ENCODE data around the gene KYAT1.

KYAT1 gene

GRCh38 chr9:128916745-128917144, 35.0 kb upstream of the KYAT1 start:
- H3K27ac ChIP-seq: no peak overlapping the region
- peaks cover 53% of the 10 kb centered on the region for H3K36me3 ChIP-seq
- H3K9me3 ChIP-seq (ENCODE audit: severe bottlenecking): no peaks in the 10 kb centered on the region
- H3K27me3 ChIP-seq (ENCODE audit: insufficient read depth, low read depth, severe bottlenecking): no peaks in the 10 kb centered on the region
- no peak for TF ChIP-seq CTCF (IDR thresholded peaks at IDR 0.05; ENCODE audit: low read depth, low read length)
- DNase-seq: no peak
- H3K4me3 ChIP-seq (ENCODE audit: low read depth, low read length): no peak overlapping the region

- no peak for DNase-seq
- Histone ChIP-seq H3K9me3 (ENCODE audit: severe bottlenecking) (no peaks in the 10 kb centered on the region), H3K27me3 (ENCODE audit: insufficient read depth, low read depth, severe bottlenecking) (no peaks in the 10 kb centered on the region), H3K27ac (no peak overlapping the region), H3K4me3 (ENCODE audit: low read depth, low read length) (no peak overlapping the region), H3K36me3 (peaks cover 59% of the 10 kb centered on the region)
- TF ChIP-seq CTCF (IDR thresholded peaks at IDR 0.05; ENCODE audit: low read depth, low read length): no peak
Observed at GRCh38 chr9:128916204-128916603, 34.5 kb upstream of the KYAT1 start.

- Histone ChIP-seq H3K27me3 (ENCODE audit: insufficient read depth, low read depth, severe bottlenecking) (no peaks in the 10 kb centered on the region), H3K27ac (no peak overlapping the region), H3K4me3 (ENCODE audit: low read depth, low read length) (no peak overlapping the region), H3K36me3 (peaks cover 77% of the 10 kb centered on the region), H3K9me3 (ENCODE audit: severe bottlenecking) (no peaks in the 10 kb centered on the region)
- no peak for TF ChIP-seq CTCF (IDR thresholded peaks at IDR 0.05; ENCODE audit: low read depth, low read length)
- no peak for DNase-seq
Observed at GRCh38 chr9:128913995-128914772, 32.4 kb upstream of the KYAT1 start.

- Histone ChIP-seq H3K36me3 (peaks cover 84% of the 10 kb centered on the region), H3K27me3 (ENCODE audit: insufficient read depth, low read depth, severe bottlenecking) (no peaks in the 10 kb centered on the region), H3K27ac (no peak overlapping the region), H3K9me3 (ENCODE audit: severe bottlenecking) (no peaks in the 10 kb centered on the region), H3K4me3 (ENCODE audit: low read depth, low read length) (no peak overlapping the region)
- no peak for DNase-seq
- TF ChIP-seq CTCF (IDR thresholded peaks at IDR 0.05; ENCODE audit: low read depth, low read length): no peak
Observed at GRCh38 chr9:128913048-128913900, 31.5 kb upstream of the KYAT1 start.

GRCh38 chr9:128912270-128912853, 30.6 kb upstream of the KYAT1 start:
- Histone ChIP-seq H3K4me3 (ENCODE audit: low read depth, low read length) (no peak overlapping the region), H3K9me3 (ENCODE audit: severe bottlenecking) (no peaks in the 10 kb centered on the region), H3K27ac (no peak overlapping the region), H3K27me3 (ENCODE audit: insufficient read depth, low read depth, severe bottlenecking) (no peaks in the 10 kb centered on the region), H3K36me3 (peaks cover 87% of the 10 kb centered on the region)
- no peak for TF ChIP-seq CTCF (IDR thresholded peaks at IDR 0.05; ENCODE audit: low read depth, low read length)
- no peak for DNase-seq

Data from WERI-Rb-1 (cell line).